Caco-2 (cell line): ENCODE data around the gene FRAS1. TPM values are rescaled to one million over a fixed set of nuclear protein-coding genes. Genes with fewer than 3 reads are reported as not detected.

Experiments used
- BruUV-seq: library from RNA; stranded (reverse); fragments of 400-500 nt; replicated peaks from 2 replicates; lab custom pipeline; 2021; lab: Mats Ljungman, UMichigan
- CTCF ChIA-PET: fragments of 300-600 bp; sonication (Branson Sonifier 250); formaldehyde crosslinking; loops from one replicate; lab custom pipeline; 2022; ENCODE audit warnings: antibody characterized with exemption; lab: Charles Lee
- POLR2A ChIA-PET: fragments of 300-600 bp; sonication (Branson Sonifier 250); formaldehyde crosslinking; loops from one replicate; lab custom pipeline; 2022; ENCODE audit warnings: antibody characterized with exemption; lab: Charles Lee
- DNase-seq, 2 experiments: peaks; one replicate each; pipeline versions ENCODE4 v3.0.0 to v3.0.0-alpha.2; 2020 to 2022
- H3K27me3 ChIP-seq: replicated peaks from 2 replicates; pipeline ENCODE4 v1.6.0; 2011; ENCODE audit warnings: low read length; ENCODE audit not compliant: control insufficient read depth, insufficient read depth
- H3K36me3 ChIP-seq: 2 replicates; pipeline ENCODE4 v1.5.1; 2011; ENCODE audit warnings: low read length; ENCODE audit not compliant: control insufficient read depth, insufficient read depth
- H3K4me1 ChIP-seq: fragments of 250-450 bp; sonication (Bioruptor Pico); 2 replicates; pipeline ENCODE4 v1.5.1; 2020; ENCODE audit warnings: mild to moderate bottlenecking
- H3K4me3 ChIP-seq: 2 replicates; pipeline ENCODE4 v1.5.1; 2011; ENCODE audit warnings: low read depth, mild to moderate bottlenecking, control low read depth, low read length
- H3K9me3 ChIP-seq: fragments of 250-450 bp; sonication (Bioruptor Pico); 2 replicates; pipeline ENCODE4 v1.5.1; 2020; ENCODE audit warnings: mild to moderate bottlenecking, moderate library complexity
- H3K27ac Mint-ChIP-seq: one replicate; pipeline ENCODE4 v1.8.0; 2022; ENCODE audit warnings: mixed read lengths; ENCODE audit not compliant: unreplicated experiment
- H3K27me3 Mint-ChIP-seq: one replicate; pipeline ENCODE4 v1.8.0; 2022; ENCODE audit warnings: mixed read lengths; ENCODE audit not compliant: insufficient read depth, unreplicated experiment
- H3K36me3 Mint-ChIP-seq: one replicate; pipeline ENCODE4 v1.8.0; 2022; ENCODE audit warnings: mild to moderate bottlenecking, mixed read lengths; ENCODE audit not compliant: insufficient read depth, unreplicated experiment
- H3K4me1 Mint-ChIP-seq: one replicate; pipeline ENCODE4 v1.8.0; 2022; ENCODE audit warnings: low read depth, mixed read lengths; ENCODE audit not compliant: unreplicated experiment
- H3K4me3 Mint-ChIP-seq: one replicate; pipeline ENCODE4 v1.8.0; 2022; ENCODE audit warnings: mild to moderate bottlenecking, moderate library complexity, mixed read lengths; ENCODE audit not compliant: unreplicated experiment
- H3K9me3 Mint-ChIP-seq: one replicate; pipeline ENCODE4 v1.8.0; 2022; ENCODE audit warnings: mixed read lengths; ENCODE audit not compliant: unreplicated experiment
- CTCF ChIP-seq, 2 experiments: fragments of 200-600 bp in 1 of 2; IDR thresholded peaks; 1 replicate in 1 of 2; 2 replicates in 1 of 2; pipeline versions ENCODE4 v1.5.1 to v1.8.0; 2011 to 2022; ENCODE audit warnings: antibody characterized with exemption in 1 of 2, control low read depth in 1 of 2, inconsistent platforms in 1 of 2, low read depth in 1 of 2, low read length in 1 of 2, mild to moderate bottlenecking in 1 of 2, moderate library complexity in 1 of 2; ENCODE audit not compliant: insufficient read depth in 1 of 2, severe bottlenecking in 1 of 2, unreplicated experiment in 1 of 2
- intact Hi-C: fragments of 100-400 bp; cut with micrococcal nuclease; formaldehyde crosslinking; loops from one replicate; pipeline ENCODE4 v1.10.0; 2022; ENCODE audit not compliant: unreplicated experiment
- total RNA-seq: library from RNA; stranded (reverse); gene quantifications from 2 replicates; pipeline ENCODE4 v1.2.3, GENCODE V29; 2022

Gene FRAS1
- total RNA-seq, 1 experiment from 2014 or later, result 40.8 TPM

- H3K4me1 Mint-ChIP-seq, result no peaks in the 10 kb centered on the region
- no peaks in the 10 kb centered on the region for H3K27me3 Mint-ChIP-seq
- Histone ChIP-seq H3K4me1 (no peaks in the 10 kb centered on the region), H3K36me3 (peaks cover 1% of the 10 kb centered on the region; the same call in 1 of the 2 replicates), H3K9me3 (0 out of 2 replicates have a peak, but pooled peaks cover 3% of the 10 kb centered on the region), H3K4me3 (no peak overlapping the region), H3K27me3 (no peaks in the 10 kb centered on the region)
- no peak for DNase-seq
- no TSS peak for BruUV-seq
- POLR2A ChIA-PET, result no interaction called here
- H3K27ac Mint-ChIP-seq, result no peak overlapping the region
- intact Hi-C loops, result no loop called here
- H3K36me3 Mint-ChIP-seq, result peaks cover 9% of the 10 kb centered on the region
- CTCF ChIA-PET, result no interaction called here
- no peak for TF ChIP-seq CTCF (IDR thresholded peaks at IDR 0.05; ENCODE audit: insufficient read depth in 1 of 2, low read depth in 1 of 2, low read length in 1 of 2, severe bottlenecking in 1 of 2, unreplicated experiment in 1 of 2)
- no peaks in the 10 kb centered on the region for H3K9me3 Mint-ChIP-seq
- H3K4me3 Mint-ChIP-seq, result no peak overlapping the region
Measured at GRCh38 chr4:78099058-78099457, 41.9 kb downstream of the FRAS1 start.

DNA sequence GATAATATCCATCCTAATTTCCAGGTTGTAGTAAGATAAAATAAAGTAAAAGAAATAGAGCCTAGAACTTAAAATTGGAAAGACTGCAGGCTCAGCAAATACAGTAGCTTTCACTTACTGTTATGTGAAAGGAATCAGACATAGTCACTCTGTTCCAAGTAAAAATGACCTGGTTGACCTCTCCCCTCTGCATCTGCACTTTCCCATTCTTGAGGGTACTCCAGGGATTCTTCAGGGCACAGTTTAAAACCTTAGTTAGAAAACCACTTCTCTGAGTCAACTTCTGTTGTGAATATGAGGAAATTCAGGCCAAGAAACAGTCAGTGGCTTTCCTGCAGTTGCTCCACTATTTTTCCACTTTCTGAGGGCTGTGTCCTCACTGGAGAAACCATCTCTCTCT is 42.9 kb downstream of the FRAS1 start:
- 0 out of 2 replicates have a peak, but pooled peaks cover 3% of the 10 kb centered on the region for H3K9me3 ChIP-seq
- Mint-ChIP-seq H3K9me3 (peaks cover under 1% of the 10 kb centered on the region), H3K4me1 (no peaks in the 10 kb centered on the region), H3K36me3 (peaks cover 9% of the 10 kb centered on the region), H3K4me3 (no peak overlapping the region), H3K27me3 (no peaks in the 10 kb centered on the region), H3K27ac (no peak overlapping the region)
- TF ChIP-seq CTCF (IDR thresholded peaks at IDR 0.05; ENCODE audit: insufficient read depth in 1 of 2, low read depth in 1 of 2, low read length in 1 of 2, severe bottlenecking in 1 of 2, unreplicated experiment in 1 of 2), result no peak
- H3K36me3 ChIP-seq, result peaks cover 1% of the 10 kb centered on the region; the same call in 1 of the 2 replicates
- DNase-seq, result no peak
- H3K4me1 ChIP-seq, result no peaks in the 10 kb centered on the region
- intact Hi-C loops, result no loop called here
- ChIA-PET CTCF (no interaction called here), POLR2A (no interaction called here)
- H3K4me3 ChIP-seq, result no peak overlapping the region
- H3K27me3 ChIP-seq, result no peaks in the 10 kb centered on the region
- no TSS peak for BruUV-seq

DNA sequence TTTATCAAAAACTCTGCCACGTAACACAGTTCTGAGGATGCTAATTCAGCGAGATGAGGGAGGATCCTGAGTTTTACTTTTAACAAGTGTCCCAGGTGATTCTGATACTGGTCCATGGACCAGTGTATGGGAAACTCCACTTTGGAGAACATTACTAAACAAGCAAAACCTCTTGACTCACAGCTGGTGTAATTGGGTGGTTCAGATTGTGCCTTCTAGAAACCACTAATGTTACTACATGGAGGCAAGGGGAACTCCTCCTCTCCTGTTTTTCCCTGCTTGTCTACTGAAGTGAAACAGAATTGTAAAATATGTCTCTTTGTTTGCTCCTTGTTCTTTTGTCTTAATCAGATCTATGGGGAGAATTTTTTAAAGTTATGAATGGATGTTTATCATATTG is 62.6 kb downstream of the FRAS1 start:
- Mint-ChIP-seq H3K4me1 (peaks cover 2% of the 10 kb centered on the region), H3K27me3 (no peaks in the 10 kb centered on the region), H3K27ac (no peak overlapping the region), H3K9me3 (peaks cover 20% of the 10 kb centered on the region), H3K4me3 (no peak overlapping the region), H3K36me3 (no peaks in the 10 kb centered on the region)
- no TSS peak for BruUV-seq
- H3K4me1 ChIP-seq, result no peaks in the 10 kb centered on the region
- no peak for DNase-seq
- intact Hi-C loops, result no loop called here
- ChIA-PET CTCF (no interaction called here), POLR2A (no interaction called here)
- no peak overlapping the region for H3K4me3 ChIP-seq
- no peaks in the 10 kb centered on the region for H3K36me3 ChIP-seq
- H3K9me3 ChIP-seq, result peaks cover 5% of the 10 kb centered on the region; the same call in 1 of the 2 replicates
- TF ChIP-seq CTCF (IDR thresholded peaks at IDR 0.05; ENCODE audit: insufficient read depth in 1 of 2, low read depth in 1 of 2, low read length in 1 of 2, severe bottlenecking in 1 of 2, unreplicated experiment in 1 of 2), result no peak
- no peaks in the 10 kb centered on the region for H3K27me3 ChIP-seq
